Measurements from ENCODE around the gene COL18A1.

The COL18A1 gene

GRCh38 chr21:45408801-45409261 lies 3.9 kb downstream of the COL18A1 start:
- no peak overlapping the region for H3K27ac ChIP-seq
- H3K4me3 ChIP-seq (ENCODE audit: low read depth, low read length): no peak overlapping the region
- no peaks in the 10 kb centered on the region for H3K27me3 ChIP-seq (replicated peaks)
- peaks cover 3% of the 10 kb centered on the region for H3K36me3 ChIP-seq (replicated peaks)
- no peak for DNase-seq
- in situ Hi-C loops (cut with HindIII; ENCODE audit: low pct_ligation_motif_present, low sequenced_read_pairs): no loop called here
- no peak for TF ChIP-seq CTCF (IDR thresholded peaks at IDR 0.05; ENCODE audit: low read depth, low read length, missing control alignments)

GRCh38 chr21:45409466-45410150 lies 4.6 kb downstream of the COL18A1 start:
- no peaks in the 10 kb centered on the region for H3K27me3 ChIP-seq (replicated peaks)
- TF ChIP-seq CTCF (IDR thresholded peaks at IDR 0.05; ENCODE audit: low read depth, low read length, missing control alignments): no peak
- peak overlapping the region; percentile 32 for H3K27ac ChIP-seq
- H3K36me3 ChIP-seq (replicated peaks): peaks cover 3% of the 10 kb centered on the region
- peak overlapping the region; percentile 9 for H3K4me3 ChIP-seq (ENCODE audit: low read depth, low read length)
- no peak for DNase-seq
- in situ Hi-C loops (cut with HindIII; ENCODE audit: low pct_ligation_motif_present, low sequenced_read_pairs): no loop called here

- H3K4me3 ChIP-seq (ENCODE audit: low read depth, low read length): peak overlapping the region; percentile 9
- H3K36me3 ChIP-seq (replicated peaks): peaks cover 3% of the 10 kb centered on the region
- no peaks in the 10 kb centered on the region for H3K27me3 ChIP-seq (replicated peaks)
- no peak for TF ChIP-seq CTCF (IDR thresholded peaks at IDR 0.05; ENCODE audit: low read depth, low read length, missing control alignments)
- in situ Hi-C loops (cut with HindIII; ENCODE audit: low pct_ligation_motif_present, low sequenced_read_pairs): no loop called here
- H3K27ac ChIP-seq: peak overlapping the region; percentile 32
- DNase-seq: peak; percentile 47
Observed at GRCh38 chr21:45410151-45410864, 5.3 kb downstream of the COL18A1 start.

GRCh38 chr21:45410865-45411809 lies 6.2 kb downstream of the COL18A1 start:
- no peak overlapping the region for H3K4me3 ChIP-seq (ENCODE audit: low read depth, low read length)
- no peak for DNase-seq
- H3K27me3 ChIP-seq (replicated peaks): no peaks in the 10 kb centered on the region
- H3K36me3 ChIP-seq (replicated peaks): peaks cover 3% of the 10 kb centered on the region
- in situ Hi-C loops (cut with HindIII; ENCODE audit: low pct_ligation_motif_present, low sequenced_read_pairs): no loop called here
- peak overlapping the region; percentile 32 for H3K27ac ChIP-seq
- TF ChIP-seq CTCF (IDR thresholded peaks at IDR 0.05; ENCODE audit: low read depth, low read length, missing control alignments): no peak

- TF ChIP-seq CTCF (IDR thresholded peaks at IDR 0.05; ENCODE audit: low read depth, low read length, missing control alignments): no peak
- H3K27me3 ChIP-seq (replicated peaks): no peaks in the 10 kb centered on the region
- in situ Hi-C loops (cut with HindIII; ENCODE audit: low pct_ligation_motif_present, low sequenced_read_pairs): no loop called here
- no peak overlapping the region for H3K27ac ChIP-seq
- H3K36me3 ChIP-seq (replicated peaks): peaks cover 3% of the 10 kb centered on the region
- no peak for DNase-seq
- no peak overlapping the region for H3K4me3 ChIP-seq (ENCODE audit: low read depth, low read length)
Observed at GRCh38 chr21:45411810-45412206, 6.8 kb downstream of the COL18A1 start.
